Kidney (tissue), 14 donors: ENCODE results near the gene PIK3AP1. TPM values are rescaled to one million over a fixed set of nuclear protein-coding genes. Genes with fewer than 3 reads are reported as not detected.

ENCODE experiments used
- DNase-seq, 5 donors: peaks; one replicate each; pipeline ENCODE4 v3.0.0-alpha.2; 2013 to 2020
- FAIRE-seq: peaks from 2 replicates; lab custom pipeline; 2012; peaks lifted over from hg19 to GRCh38; lab: Jason Lieb, UNC
- H3K27ac ChIP-seq, 2 donors: one replicate each; pipeline ENCODE4 v1.7.0; 2013; ENCODE audit warnings: low read depth in 2 of 2, low read length in 2 of 2, inconsistent platforms in 1 of 2
- H3K27me3 ChIP-seq: one replicate; pipeline ENCODE4 v1.7.1; 2013; ENCODE audit warnings: low read length, inconsistent platforms; ENCODE audit not compliant: control insufficient read depth, insufficient read depth
- H3K36me3 ChIP-seq, 3 donors: one replicate each; pipeline versions ENCODE4 v1.7.0 to v1.7.1; 2013; ENCODE audit warnings: low read length in 3 of 3, control low read depth in 1 of 3, inconsistent platforms in 1 of 3; ENCODE audit not compliant: insufficient read depth in 3 of 3, control insufficient read depth in 2 of 3
- H3K4me1 ChIP-seq, 3 donors: one replicate each; pipeline versions ENCODE4 v1.7.0 to v1.7.1; 2013; ENCODE audit warnings: low read length in 3 of 3, inconsistent platforms in 1 of 3, low read depth in 1 of 3; ENCODE audit not compliant: control insufficient read depth in 2 of 3, insufficient read depth in 2 of 3
- H3K4me3 ChIP-seq, 3 donors: one replicate each; pipeline versions ENCODE4 v1.7.0 to v1.8.1; 2013; ENCODE audit warnings: low read length in 3 of 3, control low read depth in 1 of 3, inconsistent platforms in 1 of 3
- H3K9ac ChIP-seq, 3 donors: one replicate each; pipeline versions ENCODE4 v1.7.0 to v1.7.1; 2013; ENCODE audit warnings: low read length in 3 of 3, control low read depth in 1 of 3, inconsistent platforms in 1 of 3
- H3K9me3 ChIP-seq, 3 donors: one replicate each; pipeline versions ENCODE4 v1.7.0 to v1.7.1; 2013; ENCODE audit warnings: low read length in 3 of 3, control low read depth in 1 of 3, inconsistent platforms in 1 of 3; ENCODE audit not compliant: control insufficient read depth in 2 of 3, insufficient read depth in 1 of 3
- CTCF ChIP-seq: IDR thresholded peaks from 3 replicates; pipeline ENCODE4 v1.5.1; 2012; ENCODE audit warnings: mild to moderate bottlenecking, moderate library complexity, borderline replicate concordance; ENCODE audit not compliant: insufficient read depth; ENCODE audit errors: extremely low read depth
- intact Hi-C: fragments of 100-400 bp; cut with DNase I; formaldehyde crosslinking; loops from one replicate; pipeline ENCODE4 v1.11.1; 2022
- polyA plus RNA-seq: library from polyadenylated mRNA; stranded (reverse); fragments of 350-450 nt; fragmentation: Illumina TruSeq; extraction: RNeasy Lipid Tissue Mini Kit (QIAGEN cat#74804); gene quantifications from one replicate; pipeline ENCODE4 v1.2.3, GENCODE V29; 2014; ENCODE audit warnings: low read depth, low replicate concordance; ENCODE audit not compliant: insufficient read depth
- total RNA-seq: library from RNA; stranded (reverse); fragmentation: NEBNext Ultra II Directional; extraction: Animal tissue kit (Norgen Biotek cat#: 25700); gene quantifications from one replicate; pipeline ENCODE4 v1.2.1, GENCODE V29; 2021
- donor health status: control.
- donor health status: control.
- donor health status: control.
- donor health status: control.
- donor health status: control.
- donor health status: DM: yes; HTN: yes; CAD: no.
- donor health status: Normal renal cell carcinoma (clear cell type).

PIK3AP1 gene
- total and polyA plus RNA-seq, 2 donors from 2014 or later: 6.5 to 28.4 TPM

- Histone ChIP-seq H3K36me3 (no peaks in the 10 kb centered on the region), H3K4me1 (peaks cover 6 to 16% (median 7%) of the 10 kb centered on the region in 3 donors), H3K27me3 (no peaks in the 10 kb centered on the region), H3K9ac (peak overlapping the region in 1 of 3 donors; percentile 29), H3K27ac (no peak overlapping the region), H3K4me3 (no peak overlapping the region), H3K9me3 (no peaks in the 10 kb centered on the region)
- no peak for TF ChIP-seq CTCF
- intact Hi-C loops: no loop called here
- no peak for FAIRE-seq
- no peak for DNase-seq
These were observed 131.5 kb downstream of the PIK3AP1 start for GRCh38 chr10:96588616-96589419.

GRCh38 chr10:96588060-96588554 lies 132.2 kb downstream of the PIK3AP1 start:
- H3K9ac ChIP-seq: peak overlapping the region in 2 of 3 donors; percentile 78 to 86

GRCh38 chr10:96587264-96588059 lies 132.9 kb downstream of the PIK3AP1 start:
- no peak for FAIRE-seq
- H3K4me3 ChIP-seq: peak overlapping the region; percentile 67 to 89 (median 86)
- peak overlapping the region; percentile 92 to 96 for H3K27ac ChIP-seq
- H3K27me3 ChIP-seq: no peaks in the 10 kb centered on the region
- no peak for TF ChIP-seq CTCF
- H3K4me1 ChIP-seq: peaks cover 6 to 17% (median 7%) of the 10 kb centered on the region in 3 donors
- H3K9ac ChIP-seq: peak overlapping the region; percentile 78 to 86 (median 84)
- no peaks in the 10 kb centered on the region for H3K9me3 ChIP-seq
- peak in 3 of 5 donors; percentile 68 to 84 (median 82) for DNase-seq
- H3K36me3 ChIP-seq: no peaks in the 10 kb centered on the region
- intact Hi-C loops: no loop called here

More at GRCh38 chr10:96588060-96588554, 132.2 kb downstream of the PIK3AP1 start:
- H3K4me1 ChIP-seq: peaks cover 6 to 17% (median 7%) of the 10 kb centered on the region in 3 donors
- H3K36me3 ChIP-seq: no peaks in the 10 kb centered on the region
- DNase-seq (peak in 4 of 5 donors; percentile 17 to 60 (median 45)), FAIRE-seq (no peak)
- peak overlapping the region; percentile 67 to 89 (median 86) for H3K4me3 ChIP-seq
- H3K27me3 ChIP-seq: no peaks in the 10 kb centered on the region
- TF ChIP-seq CTCF: no peak
- H3K27ac ChIP-seq: peak overlapping the region; percentile 92 to 96
- intact Hi-C loops: no loop called here
- H3K9me3 ChIP-seq: no peaks in the 10 kb centered on the region
